Nephron progenitor cell (in vitro differentiated cells): ENCODE data around the gene PKNOX1.
"Not testable (repeated sequence)": the region's sequence is repeated elsewhere in the genome, so short reads cannot be mapped to it uniquely, and the experiment has no call there.

Experiments
- DNase-seq: peaks from one replicate; pipeline ENCODE4 v3.0.0; 2021
- H3K27ac Mint-ChIP-seq: 2 replicates; pipeline ENCODE4 v1.8.0; 2021; ENCODE audit warnings: mild to moderate bottlenecking, moderate library complexity, mixed read lengths
- H3K27me3 Mint-ChIP-seq: 2 replicates; pipeline ENCODE4 v1.8.0; 2021; ENCODE audit warnings: mild to moderate bottlenecking, low read depth, mixed read lengths; ENCODE audit not compliant: poor library complexity
- H3K36me3 Mint-ChIP-seq: 2 replicates; pipeline ENCODE4 v1.8.0; 2021; ENCODE audit warnings: low read depth, mixed read lengths
- H3K4me1 Mint-ChIP-seq: 2 replicates; pipeline ENCODE4 v1.8.0; 2021; ENCODE audit warnings: mixed read lengths
- H3K4me3 Mint-ChIP-seq: 2 replicates; pipeline ENCODE4 v1.8.0; 2021; ENCODE audit warnings: mild to moderate bottlenecking, moderate library complexity, mixed read lengths
- H3K9me3 Mint-ChIP-seq: 2 replicates; pipeline ENCODE4 v1.8.0; 2021; ENCODE audit warnings: mild to moderate bottlenecking, moderate library complexity, mixed read lengths
- TF ChIP-seq, protein P1 (sequence below): fragments of 200-600 bp; sonication (generic); IDR thresholded peaks from 2 replicates; pipeline ENCODE4 v1.5.0; 2021; ENCODE audit warnings: antibody characterized with exemption

Gene PKNOX1

DNA sequence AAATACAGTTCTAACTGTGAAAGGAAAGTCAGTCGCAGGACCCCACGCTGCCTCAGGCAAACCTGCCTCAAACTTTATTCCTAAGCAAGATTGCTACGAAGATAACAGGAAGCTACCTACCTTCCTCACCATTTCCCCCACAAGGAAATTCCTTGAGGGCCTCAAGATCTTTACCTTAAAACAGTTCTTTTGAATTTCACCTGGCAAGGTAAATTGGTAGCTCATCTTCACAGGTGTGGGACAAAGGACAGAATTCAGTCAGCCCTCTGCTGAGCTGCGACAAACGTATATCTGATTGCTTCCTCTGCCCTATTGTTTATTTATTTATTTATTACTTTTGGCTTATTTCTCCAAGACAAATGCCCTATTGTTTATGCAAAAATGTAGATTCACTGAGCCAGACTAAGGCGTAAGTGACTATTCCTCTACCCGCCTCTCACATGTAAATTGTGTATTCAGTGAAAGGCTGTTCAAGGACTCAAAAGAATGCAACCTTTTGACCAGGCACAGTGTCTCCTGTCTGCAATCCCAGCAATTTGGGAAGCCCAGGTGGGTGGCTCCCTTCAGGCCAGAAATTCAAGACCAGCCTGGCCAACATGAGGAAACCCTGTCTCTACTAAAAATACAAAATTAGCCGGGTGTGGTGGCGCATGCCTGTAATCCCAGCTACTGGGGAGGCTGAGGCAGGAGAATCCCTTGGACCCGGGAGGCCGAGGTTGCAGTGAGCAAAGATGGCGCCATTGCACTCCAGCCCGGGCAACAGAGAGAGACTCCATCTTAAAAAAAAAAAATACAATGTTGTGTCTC lies 17.3 kb upstream of the PKNOX1 start:
- H3K9me3 Mint-ChIP-seq = peaks cover 9% of the 10 kb centered on the region
- H3K27ac Mint-ChIP-seq = no peak overlapping the region
- no peak for DNase-seq
- TF ChIP-seq, protein P1, sequence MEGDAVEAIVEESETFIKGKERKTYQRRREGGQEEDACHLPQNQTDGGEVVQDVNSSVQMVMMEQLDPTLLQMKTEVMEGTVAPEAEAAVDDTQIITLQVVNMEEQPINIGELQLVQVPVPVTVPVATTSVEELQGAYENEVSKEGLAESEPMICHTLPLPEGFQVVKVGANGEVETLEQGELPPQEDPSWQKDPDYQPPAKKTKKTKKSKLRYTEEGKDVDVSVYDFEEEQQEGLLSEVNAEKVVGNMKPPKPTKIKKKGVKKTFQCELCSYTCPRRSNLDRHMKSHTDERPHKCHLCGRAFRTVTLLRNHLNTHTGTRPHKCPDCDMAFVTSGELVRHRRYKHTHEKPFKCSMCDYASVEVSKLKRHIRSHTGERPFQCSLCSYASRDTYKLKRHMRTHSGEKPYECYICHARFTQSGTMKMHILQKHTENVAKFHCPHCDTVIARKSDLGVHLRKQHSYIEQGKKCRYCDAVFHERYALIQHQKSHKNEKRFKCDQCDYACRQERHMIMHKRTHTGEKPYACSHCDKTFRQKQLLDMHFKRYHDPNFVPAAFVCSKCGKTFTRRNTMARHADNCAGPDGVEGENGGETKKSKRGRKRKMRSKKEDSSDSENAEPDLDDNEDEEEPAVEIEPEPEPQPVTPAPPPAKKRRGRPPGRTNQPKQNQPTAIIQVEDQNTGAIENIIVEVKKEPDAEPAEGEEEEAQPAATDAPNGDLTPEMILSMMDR = no peak
- H3K36me3 Mint-ChIP-seq = no peaks in the 10 kb centered on the region
- peaks cover 15% of the 10 kb centered on the region for H3K27me3 Mint-ChIP-seq
- no peaks in the 10 kb centered on the region for H3K4me1 Mint-ChIP-seq
- H3K4me3 Mint-ChIP-seq = no peak overlapping the region

DNA sequence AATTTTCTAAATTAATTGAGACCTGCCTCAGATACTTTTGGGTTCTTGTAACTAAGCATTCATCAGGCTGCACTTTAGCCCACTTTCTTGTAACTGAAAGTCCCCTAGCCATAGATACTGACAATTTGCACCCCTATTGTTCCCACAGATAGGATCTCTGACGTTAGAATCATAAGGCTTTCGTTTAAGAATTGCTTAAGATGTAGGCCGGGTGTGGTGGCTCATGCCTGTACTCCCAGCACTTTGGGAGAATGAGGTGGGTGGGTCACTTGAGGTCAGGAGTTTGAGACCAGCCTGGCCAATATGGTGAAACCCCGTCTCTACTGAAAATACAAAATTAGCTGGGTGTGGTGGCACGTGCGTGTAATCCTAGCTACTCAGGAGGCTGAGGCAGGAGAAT lies 16.2 kb upstream of the PKNOX1 start:
- H3K4me1 Mint-ChIP-seq, DNase-seq, H3K9me3 Mint-ChIP-seq, H3K27ac Mint-ChIP-seq, H3K36me3 Mint-ChIP-seq, H3K4me3 Mint-ChIP-seq: not testable (repeated sequence)
- peaks cover 15% of the 10 kb centered on the region for H3K27me3 Mint-ChIP-seq

DNA sequence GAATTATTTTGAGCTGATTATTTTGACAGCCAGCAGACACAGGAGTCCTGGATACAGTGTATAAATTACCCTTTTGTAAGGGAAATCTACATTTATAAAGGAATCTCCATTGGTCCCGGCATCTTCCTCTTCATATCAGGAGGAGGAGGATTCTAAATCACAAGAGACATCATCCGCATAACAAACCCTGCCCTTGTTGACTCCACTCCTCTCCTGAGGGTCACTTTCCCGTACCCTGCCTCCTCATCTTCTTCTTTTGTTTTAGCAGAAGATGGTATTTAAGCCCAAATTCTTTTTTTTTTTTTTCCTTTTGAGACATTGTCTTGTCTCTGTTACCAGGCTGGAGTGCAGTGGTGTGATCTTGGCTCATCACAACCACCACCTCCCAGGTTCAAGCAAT lies 14.6 kb upstream of the PKNOX1 start:
- no peak for DNase-seq
- peaks cover 15% of the 10 kb centered on the region for H3K27me3 Mint-ChIP-seq
- no peaks in the 10 kb centered on the region for H3K36me3 Mint-ChIP-seq
- H3K9me3 Mint-ChIP-seq = peaks cover 4% of the 10 kb centered on the region
- H3K4me3 Mint-ChIP-seq = no peak overlapping the region
- no peak overlapping the region for H3K27ac Mint-ChIP-seq
- no peaks in the 10 kb centered on the region for H3K4me1 Mint-ChIP-seq
- TF ChIP-seq, protein P1 = no peak

DNA sequence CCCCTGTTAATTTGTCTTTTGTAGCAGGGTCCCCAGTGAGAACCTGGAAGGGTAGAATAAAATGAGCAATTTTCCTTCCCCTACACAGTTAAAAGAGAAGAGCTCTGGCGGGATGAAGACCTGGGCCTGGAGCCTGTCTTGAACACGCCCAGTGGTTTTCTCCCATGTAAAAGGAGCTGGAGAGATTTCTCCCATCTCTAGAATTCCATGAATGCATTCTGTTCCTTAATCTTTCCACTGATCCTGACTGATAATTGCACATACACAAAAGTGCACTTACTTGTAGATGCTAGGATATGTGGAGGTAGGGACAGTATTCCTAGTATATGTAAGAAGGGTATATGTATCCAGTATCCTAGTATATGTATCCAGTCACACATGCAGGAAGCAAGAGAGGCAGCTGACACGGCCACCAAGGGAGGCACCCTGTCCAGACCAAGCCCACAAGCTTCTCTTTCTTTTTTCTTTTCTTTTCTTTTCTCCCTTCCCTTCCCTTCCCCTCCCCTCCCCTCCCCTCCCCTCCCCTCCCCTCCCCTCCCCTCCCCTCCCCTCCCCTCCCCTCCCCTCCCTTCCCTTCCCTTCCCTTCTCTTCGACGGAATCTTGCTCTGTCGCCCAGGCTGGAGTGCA lies 11.9 kb upstream of the PKNOX1 start:
- Mint-ChIP-seq H3K4me1 (no peaks in the 10 kb centered on the region), H3K4me3 (no peak overlapping the region), H3K36me3 (no peaks in the 10 kb centered on the region), H3K27me3 (peaks cover 8% of the 10 kb centered on the region), H3K9me3 (no peaks in the 10 kb centered on the region), H3K27ac (no peak overlapping the region)
- TF ChIP-seq, protein P1 = no peak
- no peak for DNase-seq

DNA sequence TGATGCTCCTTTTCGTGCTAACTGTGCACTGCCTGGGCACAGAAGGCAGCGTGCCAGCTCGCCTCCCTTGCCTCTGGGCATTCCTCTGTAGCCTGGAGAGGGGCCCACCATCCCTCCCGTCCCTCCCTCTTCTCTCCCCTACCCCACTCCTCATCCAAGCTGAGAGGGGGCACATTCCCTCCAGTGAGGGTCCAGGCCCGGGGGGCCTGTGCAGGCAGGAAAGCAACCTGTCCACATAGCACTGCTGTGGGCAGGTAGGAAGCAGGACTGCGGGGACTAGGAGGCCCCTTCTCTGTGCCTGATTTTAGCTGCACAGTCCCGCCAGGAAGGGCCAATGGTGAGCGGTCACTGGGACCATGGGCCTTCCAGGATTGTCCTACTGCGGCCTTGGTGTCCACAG lies 10.3 kb upstream of the PKNOX1 start:
- H3K27ac Mint-ChIP-seq = no peak overlapping the region
- no peak for DNase-seq
- peaks cover 3% of the 10 kb centered on the region for H3K27me3 Mint-ChIP-seq
- no peak overlapping the region for H3K4me3 Mint-ChIP-seq
- H3K4me1 Mint-ChIP-seq = peaks cover under 1% of the 10 kb centered on the region
- no peaks in the 10 kb centered on the region for H3K9me3 Mint-ChIP-seq
- H3K36me3 Mint-ChIP-seq = no peaks in the 10 kb centered on the region
- TF ChIP-seq, protein P1 = no peak

DNA sequence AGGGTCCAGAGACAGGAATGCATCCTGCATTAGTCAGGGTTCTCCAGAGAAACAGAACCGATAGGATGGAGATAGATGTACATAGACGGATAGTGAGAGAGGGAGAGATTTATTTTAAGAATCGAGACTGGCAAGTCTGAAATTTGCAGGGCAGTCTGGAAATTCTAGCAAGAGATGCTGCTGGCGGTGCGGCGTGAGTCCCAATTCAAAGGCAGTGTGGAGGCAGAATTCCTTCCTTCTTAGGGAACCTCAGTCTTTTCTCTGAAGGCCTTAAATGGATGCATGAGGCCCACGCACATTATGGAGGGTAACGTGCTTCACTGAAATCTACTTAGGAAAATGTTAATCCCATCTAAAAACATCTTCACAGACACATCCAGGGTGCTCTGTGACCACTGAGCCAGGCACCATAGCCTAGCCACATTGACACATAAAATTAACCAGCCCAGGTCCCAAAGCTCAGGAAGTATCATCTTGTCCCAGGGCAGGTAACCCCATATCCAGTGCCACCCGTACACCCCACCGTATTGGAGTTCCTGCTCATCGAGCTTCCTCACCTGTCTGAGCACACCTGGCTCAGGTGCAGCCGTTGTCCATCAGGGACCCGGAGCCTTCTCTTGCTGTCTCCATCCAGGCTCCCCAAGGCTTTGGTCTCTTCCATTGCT lies 9.7 kb upstream of the PKNOX1 start:
- TF ChIP-seq, protein P1 = no peak
- Mint-ChIP-seq H3K27me3 (peaks cover 3% of the 10 kb centered on the region), H3K4me3 (no peak overlapping the region), H3K36me3 (no peaks in the 10 kb centered on the region), H3K27ac (no peak overlapping the region), H3K4me1 (peaks cover 4% of the 10 kb centered on the region), H3K9me3 (no peaks in the 10 kb centered on the region)
- no peak for DNase-seq
